K562 (cell line): ENCODE data around the gene PPM1H. TPM values are rescaled to one million over a fixed set of nuclear protein-coding genes. Genes with fewer than 3 reads are reported as not detected.
A peak's percentile ranks its signal among the peaks of the same experiment; 100 is the strongest.

ENCODE experiments used
- CC2D1A ChIP-seq: fragments of 450-650 bp; IDR thresholded peaks from 2 replicates; pipeline ENCODE4 v1.6.1; 2017; ENCODE audit warnings: mild to moderate bottlenecking
- CREB1 ChIP-seq, 2 experiments: sonication (generic) in 1 of 2; formaldehyde crosslinking in 1 of 2; IDR thresholded peaks; 2 replicates each; pipeline versions ENCODE4 v1.6.1 to v1.8.0; 2012 to 2022; ENCODE audit warnings: inconsistent platforms in 1 of 2, mild to moderate bottlenecking in 1 of 2, missing genetic modification reagents in 1 of 2, moderate library complexity in 1 of 2
- FOSL1 ChIP-seq: fragments of 200-800 bp; sonication (Bioruptor generic); conservative IDR thresholded peaks from 2 replicates; pipeline ENCODE4 v1.6.1; 2016; ENCODE audit warnings: missing genetic modification characterization, missing compliant biosample characterization
- HDAC1 ChIP-seq, 2 experiments: fragments of 450-650 bp; IDR thresholded peaks; 2 replicates each; pipeline ENCODE4 v1.6.1; 2016 to 2017; ENCODE audit warnings: inconsistent platforms in 1 of 2, mild to moderate bottlenecking in 1 of 2, moderate library complexity in 1 of 2
- KLF13 ChIP-seq: fragments of 450-650 bp; IDR thresholded peaks from 2 replicates; pipeline ENCODE4 v1.6.1; 2016; ENCODE audit warnings: missing genetic modification characterization, low read depth, mild to moderate bottlenecking, missing compliant biosample characterization, moderate library complexity, borderline replicate concordance
- LEF1 ChIP-seq: fragments of 450-650 bp; IDR thresholded peaks from 2 replicates; pipeline ENCODE4 v1.6.1; 2016; ENCODE audit warnings: mild to moderate bottlenecking
- MAZ ChIP-seq, 2 experiments: fragments of 450-650 bp in 1 of 2; sonication (generic) in 1 of 2; formaldehyde crosslinking; IDR thresholded peaks in 1 of 2; conservative IDR thresholded peaks in 1 of 2; 2 replicates each; pipeline versions ENCODE4 v1.4.0 to v1.5.0; 2020; ENCODE audit warnings: mild to moderate bottlenecking in 1 of 2, missing genetic modification reagents in 1 of 2
- NBN ChIP-seq: fragments of 450-650 bp; IDR thresholded peaks from 2 replicates; pipeline ENCODE4 v1.6.1; 2016; ENCODE audit warnings: low read depth, mild to moderate bottlenecking
- PURB ChIP-seq: sonication (generic); formaldehyde crosslinking; IDR thresholded peaks from 2 replicates; pipeline ENCODE4 v1.9.0; 2021; ENCODE audit warnings: low read depth, mild to moderate bottlenecking, missing genetic modification reagents
- SREBF2 ChIP-seq: sonication (generic); formaldehyde crosslinking; IDR thresholded peaks from 2 replicates; pipeline ENCODE4 v1.4.0; 2020; ENCODE audit warnings: mild to moderate bottlenecking, missing genetic modification reagents
- ZNF253 ChIP-seq: fragments of 250-450 bp; sonication (Bioruptor Pico); conservative IDR thresholded peaks from 2 replicates; pipeline ENCODE4 v1.6.1; 2021; ENCODE audit warnings: mild to moderate bottlenecking
- ZNF609 ChIP-seq: sonication (generic); formaldehyde crosslinking; IDR thresholded peaks from 2 replicates; pipeline ENCODE4 v1.8.1; 2023; ENCODE audit warnings: missing genetic modification reagents, mild to moderate bottlenecking, borderline replicate concordance
- polyA plus RNA-seq, 8 experiments: library from polyadenylated mRNA; depleted of rRNA in 4 of 8; stranded (reverse) in 5 of 8; unstranded in 3 of 8; fragments of >200 nt; fragmentation: Nextera tagmentation in 2 of 8; fragmentation: Illumina TruSeq in 1 of 8; extraction: Ambion mirVana in 2 of 8; extraction: Trizol in 1 of 8; gene quantifications; 2 replicates each; pipeline versions ENCODE4 v1.2.1 to v1.2.3, GENCODE V29; 2011 to 2014; ENCODE audit warnings: inconsistent platforms in 1 of 8, missing spikeins in 1 of 8
- total RNA-seq, 7 experiments: library from RNA; depleted of rRNA in 6 of 7; stranded (reverse); fragments of >200 nt in 6 of 7; fragmentation: Illumina TruSeq in 2 of 7; extraction: Trizol in 2 of 7; gene quantifications; 2 replicates each; pipeline versions ENCODE4 v1.2.1 to v1.2.3, GENCODE V29; 2011 to 2021; ENCODE audit warnings: low replicate concordance in 1 of 7
- TF ChIP-seq, protein P1 (sequence below): fragments of 450-650 bp; IDR thresholded peaks from 2 replicates; pipeline ENCODE4 v1.6.1; 2018; ENCODE audit not compliant: partially characterized antibody

PPM1H gene
- total and polyA plus RNA-seq, 9 of the 15 experiments (the other 6 are each of a cell fraction or from before 2014, with no cell fraction given): 5.3 to 29.3 (median 11.3) TPM

DNA sequence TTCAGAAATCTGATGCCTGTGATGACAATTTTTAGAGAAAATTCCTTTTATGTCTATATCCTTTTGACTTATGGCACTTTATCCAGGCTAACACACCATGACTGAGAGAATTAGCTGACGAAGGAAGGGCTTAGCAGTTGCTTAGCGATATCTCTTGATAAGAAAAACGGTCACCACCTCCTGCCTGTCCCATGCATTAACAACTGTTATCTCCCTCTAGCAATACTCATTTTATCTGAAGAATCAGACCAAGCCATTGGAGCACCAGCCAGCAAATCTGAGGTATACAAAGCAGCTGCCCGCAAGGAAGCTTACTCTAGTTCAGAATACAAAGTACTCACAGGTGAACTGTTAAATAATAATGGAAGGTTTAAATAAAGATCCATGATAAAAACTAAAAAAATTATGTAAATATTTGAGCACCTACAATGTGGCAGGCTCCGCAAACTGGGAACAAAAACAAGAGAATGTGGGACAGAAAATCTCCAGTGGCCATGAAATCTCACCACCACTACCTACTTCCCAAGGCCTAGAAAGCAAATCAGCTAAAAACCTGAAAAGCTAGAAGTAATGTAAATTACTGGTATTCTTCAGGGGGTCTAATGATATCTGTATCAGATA, 24.3 kb downstream of the PPM1H start (continued):
- TF ChIP-seq ZNF609 (no peak), ZNF253 (CRISPR knock-in tag) (no peak), SREBF2 (no peak), MAZ (CRISPR knock-in tag; conservative IDR thresholded peaks at IDR 0.05 in 1 of 2, IDR thresholded peaks at IDR 0.05 in 1 of 2) (0 out of 4 replicates have a peak, but pooled peaks of 1 of the 2 experiments have one; percentile 18), NBN (peak; percentile 87), LEF1 (peak; percentile 96), FOSL1 (tag) (peak; percentile 82), KLF13 (tag) (no peak), CC2D1A (peak; percentile 81), PURB (CRISPR knock-in tag) (no peak), HDAC1 (IDR thresholded peaks at IDR 0.05) (peak in 1 of 2 experiments; percentile 93; a peak in 3 of 4 replicates), CREB1 (IDR thresholded peaks at IDR 0.05) (peak; percentile 70), CREB1 (CRISPR knock-in tag; IDR thresholded peaks at IDR 0.05) (no peak)
- TF ChIP-seq, protein P1, sequence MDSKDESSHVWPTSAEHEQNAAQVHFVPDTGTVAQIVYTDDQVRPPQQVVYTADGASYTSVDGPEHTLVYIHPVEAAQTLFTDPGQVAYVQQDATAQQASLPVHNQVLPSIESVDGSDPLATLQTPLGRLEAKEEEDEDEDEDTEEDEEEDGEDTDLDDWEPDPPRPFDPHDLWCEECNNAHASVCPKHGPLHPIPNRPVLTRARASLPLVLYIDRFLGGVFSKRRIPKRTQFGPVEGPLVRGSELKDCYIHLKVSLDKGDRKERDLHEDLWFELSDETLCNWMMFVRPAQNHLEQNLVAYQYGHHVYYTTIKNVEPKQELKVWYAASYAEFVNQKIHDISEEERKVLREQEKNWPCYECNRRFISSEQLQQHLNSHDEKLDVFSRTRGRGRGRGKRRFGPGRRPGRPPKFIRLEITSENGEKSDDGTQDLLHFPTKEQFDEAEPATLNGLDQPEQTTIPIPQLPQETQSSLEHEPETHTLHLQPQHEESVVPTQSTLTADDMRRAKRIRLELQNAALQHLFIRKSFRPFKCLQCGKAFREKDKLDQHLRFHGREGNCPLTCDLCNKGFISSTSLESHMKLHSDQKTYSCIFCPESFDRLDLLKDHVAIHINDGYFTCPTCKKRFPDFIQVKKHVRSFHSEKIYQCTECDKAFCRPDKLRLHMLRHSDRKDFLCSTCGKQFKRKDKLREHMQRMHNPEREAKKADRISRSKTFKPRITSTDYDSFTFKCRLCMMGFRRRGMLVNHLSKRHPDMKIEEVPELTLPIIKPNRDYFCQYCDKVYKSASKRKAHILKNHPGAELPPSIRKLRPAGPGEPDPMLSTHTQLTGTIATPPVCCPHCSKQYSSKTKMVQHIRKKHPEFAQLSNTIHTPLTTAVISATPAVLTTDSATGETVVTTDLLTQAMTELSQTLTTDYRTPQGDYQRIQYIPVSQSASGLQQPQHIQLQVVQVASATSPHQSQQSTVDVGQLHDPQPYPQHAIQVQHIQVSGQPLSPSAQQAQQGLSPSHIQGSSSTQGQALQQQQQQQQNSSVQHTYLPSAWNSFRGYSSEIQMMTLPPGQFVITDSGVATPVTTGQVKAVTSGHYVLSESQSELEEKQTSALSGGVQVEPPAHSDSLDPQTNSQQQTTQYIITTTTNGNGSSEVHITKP: no peak
